Measurements from ENCODE around the gene LSR.

LSR gene

DNA sequence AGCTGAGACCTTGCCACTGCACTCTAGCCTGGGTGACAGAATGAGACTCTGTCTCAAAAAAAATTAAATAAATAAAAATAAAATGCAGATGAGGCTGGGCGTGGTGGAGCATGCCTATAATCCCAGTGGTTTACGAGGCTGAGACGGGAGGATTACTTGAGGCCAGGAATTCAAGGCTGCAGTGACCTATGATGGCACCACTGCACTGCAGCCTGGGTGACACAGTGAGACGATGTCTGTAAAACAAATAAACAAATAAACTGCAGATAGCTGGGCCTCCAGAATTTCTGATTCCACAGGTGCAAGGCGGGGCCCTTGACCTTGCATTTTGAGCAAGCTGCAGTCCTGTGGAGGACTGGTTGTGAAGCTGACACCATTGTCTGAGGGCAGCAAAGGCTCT, 40.1 kb downstream of the LSR start:
- DNase-seq, result no peak

DNA sequence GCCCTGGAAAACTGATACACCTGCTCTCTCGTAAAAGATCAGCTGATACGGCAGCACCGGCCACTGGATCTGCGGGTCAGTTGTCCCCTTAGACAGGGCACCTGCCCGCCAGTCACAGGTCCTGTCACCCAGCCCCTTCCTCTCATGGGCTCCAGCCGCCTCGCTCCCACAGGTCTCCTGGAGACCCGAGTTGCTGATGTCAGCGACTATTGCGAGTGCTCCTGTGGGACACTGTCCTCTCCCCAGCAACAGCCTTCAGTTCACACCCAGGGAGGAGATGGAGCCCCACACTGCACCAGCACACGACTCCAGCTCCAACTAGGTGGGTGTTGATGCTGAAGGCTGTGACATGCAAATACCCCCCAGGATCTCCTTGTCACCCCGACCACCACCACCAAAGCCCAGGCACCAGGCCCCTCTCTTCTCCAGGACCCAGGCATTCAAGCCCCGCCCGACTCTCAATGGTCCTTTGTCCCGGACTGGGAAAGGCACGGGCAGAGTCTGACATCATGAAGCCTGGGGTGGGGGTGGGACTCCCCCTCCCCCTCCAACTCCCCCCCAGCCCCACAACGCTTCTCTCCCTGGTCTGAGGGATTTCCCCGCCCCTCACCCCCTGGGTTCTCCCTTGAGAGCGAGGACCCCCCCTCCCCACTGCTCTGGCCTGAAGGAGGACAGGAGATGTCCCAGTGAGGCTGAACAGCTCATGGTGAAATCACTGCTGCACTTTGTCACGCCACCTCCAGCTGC, 41.8 kb downstream of the LSR start:
- no peak for DNase-seq

DNA sequence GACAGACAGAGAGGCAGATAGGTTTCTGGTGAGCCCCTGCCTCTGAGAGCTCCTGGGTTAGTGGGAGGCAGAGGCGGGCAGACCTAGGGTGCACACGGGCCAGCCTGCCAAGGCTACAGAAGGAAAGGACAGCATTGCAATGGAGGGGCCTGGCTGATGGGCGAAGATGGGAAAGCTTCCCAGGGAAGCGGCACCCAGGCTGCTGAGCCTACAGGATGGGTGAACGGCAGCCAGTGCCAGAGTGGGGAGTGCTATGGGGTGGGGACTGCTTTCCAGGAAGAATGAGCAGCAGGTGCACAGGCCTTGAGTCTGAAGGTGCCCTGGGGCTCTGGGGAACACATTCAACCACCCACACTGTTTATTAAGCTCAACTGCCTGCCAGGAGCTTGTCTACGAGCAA, 42.5 kb downstream of the LSR start:
- no peak for DNase-seq

DNA sequence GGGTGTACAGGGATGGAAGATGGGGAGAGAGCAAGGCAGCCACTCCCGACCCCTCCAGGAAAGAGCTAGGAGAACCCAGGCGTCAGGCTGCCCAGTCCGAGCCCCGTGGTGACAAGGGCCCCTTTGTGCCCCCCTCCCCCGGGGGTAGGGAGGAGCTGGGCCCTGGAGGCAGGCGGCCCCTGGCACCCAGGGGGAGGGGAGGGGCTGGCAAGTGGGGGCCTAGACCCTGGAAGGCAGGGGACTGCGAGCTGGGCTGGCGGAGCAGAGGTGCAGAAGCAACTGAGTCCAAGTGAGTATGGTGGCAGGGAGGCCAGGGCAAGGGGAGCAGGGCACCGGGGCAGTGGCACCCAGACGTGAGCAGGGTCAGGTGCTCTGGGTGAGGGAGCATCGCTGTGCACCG, 43.1 kb downstream of the LSR start, which contains the start of gene MAG:
TSS of gene MAG (plus strand) at position 246 of the 400 bp plus-strand sequence. CDS start 3,248 bp downstream, outside the sequence.
- DNase-seq, result no peak

DNA sequence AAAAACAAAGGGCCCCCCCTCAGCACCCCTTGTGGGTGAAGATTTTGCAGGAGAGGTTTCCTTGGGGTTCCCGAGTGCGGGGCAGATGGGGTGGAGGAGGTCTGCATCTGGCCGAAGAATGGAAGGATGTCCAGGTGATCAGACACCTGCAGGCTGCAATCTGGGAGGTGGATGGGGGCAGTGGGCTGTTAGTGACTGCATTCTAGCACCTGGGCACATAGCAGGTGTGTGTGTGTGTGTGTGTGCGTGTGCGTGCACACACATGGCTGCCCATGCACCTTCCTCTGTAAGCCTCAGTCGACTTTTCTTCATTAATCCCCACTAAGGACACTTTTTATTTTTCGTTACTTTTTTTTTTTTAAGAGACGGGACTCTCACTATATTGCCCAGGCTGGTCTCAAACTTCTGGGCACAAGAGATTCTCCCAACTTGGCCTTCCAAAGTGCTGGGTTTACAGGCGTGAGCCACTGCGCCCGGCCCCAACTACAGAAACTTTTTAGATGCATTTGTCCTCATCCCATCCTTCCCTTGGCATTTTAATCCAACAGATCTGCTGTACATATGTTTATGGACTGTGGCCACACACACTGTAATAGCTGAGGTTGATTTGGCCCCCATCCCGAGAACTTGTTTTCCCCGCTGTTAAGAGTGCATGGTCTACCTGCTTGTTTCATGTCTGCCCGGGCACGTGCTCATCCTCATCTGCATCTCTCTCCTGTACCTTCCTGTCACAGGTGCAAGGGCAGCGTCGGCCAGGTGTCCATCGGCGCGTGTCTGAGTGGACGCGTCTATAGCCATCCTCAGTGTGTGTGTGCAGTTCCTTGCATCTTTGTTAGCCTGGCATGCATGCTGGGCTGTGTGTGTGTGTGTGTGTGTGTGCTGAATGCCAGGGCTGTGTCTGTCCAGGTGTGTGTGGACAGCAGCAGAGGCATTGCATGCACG, 43.9 kb downstream of the LSR start:
- no peak for DNase-seq

DNA sequence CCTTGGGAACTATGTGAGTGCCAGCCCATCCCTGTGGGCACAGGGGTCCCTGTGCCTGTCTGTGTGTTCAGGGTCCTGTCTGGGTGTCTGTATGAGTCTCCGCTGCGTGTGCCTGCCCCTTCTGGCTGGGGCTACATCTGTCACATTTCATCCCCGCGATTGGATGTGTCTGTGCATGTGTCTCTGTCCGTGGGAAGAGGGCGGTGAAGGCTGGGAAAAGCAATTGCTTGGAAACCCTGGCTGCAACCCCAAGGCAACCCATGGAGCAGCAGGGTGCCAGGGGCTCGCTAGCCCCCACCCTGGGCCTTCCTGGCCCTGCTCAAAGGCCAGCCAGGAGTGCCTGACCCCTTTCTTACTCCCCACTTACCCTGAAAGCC, 44.5 kb downstream of the LSR start:
- no peak for DNase-seq

DNA sequence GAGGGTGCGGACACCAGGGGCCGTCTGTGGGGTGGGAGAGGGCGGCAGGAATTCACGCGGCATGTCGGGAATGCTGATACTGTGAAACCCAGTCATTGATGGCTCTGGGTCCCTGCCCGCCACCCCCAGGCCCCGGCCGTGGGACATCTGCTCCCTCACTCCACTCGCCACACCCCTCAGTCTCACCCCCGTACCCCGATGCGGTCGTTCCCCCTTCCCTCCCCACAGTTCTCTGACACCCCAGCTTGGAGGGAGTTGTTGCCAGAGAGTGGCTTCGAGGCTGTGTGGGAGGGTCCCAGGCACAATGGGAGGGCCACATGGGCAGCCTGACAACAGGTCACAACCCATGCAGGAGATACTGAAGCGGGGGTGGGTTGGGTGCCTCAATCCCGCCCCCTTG, 45.0 kb downstream of the LSR start:
- DNase-seq, result no peak

DNA sequence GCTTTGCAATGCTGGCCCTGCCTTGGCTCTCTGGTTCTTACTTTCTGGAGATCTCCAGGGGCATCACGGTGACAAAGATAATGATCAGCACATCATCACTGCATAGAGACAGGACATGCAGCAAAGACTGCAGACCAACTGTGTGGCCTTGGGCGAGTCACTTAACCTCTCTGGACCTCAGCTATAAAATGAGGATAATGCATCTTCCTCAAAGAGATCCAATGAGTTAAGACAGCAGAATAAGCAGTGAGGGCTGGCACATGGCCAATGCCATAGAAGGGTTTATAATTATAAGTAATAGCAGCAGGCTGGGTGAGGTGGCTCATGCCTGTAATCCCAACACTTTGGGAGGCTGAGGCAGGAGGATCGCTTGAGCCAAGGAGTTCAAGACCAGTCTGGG, 45.5 kb downstream of the LSR start:
- DNase-seq, result no peak

DNA sequence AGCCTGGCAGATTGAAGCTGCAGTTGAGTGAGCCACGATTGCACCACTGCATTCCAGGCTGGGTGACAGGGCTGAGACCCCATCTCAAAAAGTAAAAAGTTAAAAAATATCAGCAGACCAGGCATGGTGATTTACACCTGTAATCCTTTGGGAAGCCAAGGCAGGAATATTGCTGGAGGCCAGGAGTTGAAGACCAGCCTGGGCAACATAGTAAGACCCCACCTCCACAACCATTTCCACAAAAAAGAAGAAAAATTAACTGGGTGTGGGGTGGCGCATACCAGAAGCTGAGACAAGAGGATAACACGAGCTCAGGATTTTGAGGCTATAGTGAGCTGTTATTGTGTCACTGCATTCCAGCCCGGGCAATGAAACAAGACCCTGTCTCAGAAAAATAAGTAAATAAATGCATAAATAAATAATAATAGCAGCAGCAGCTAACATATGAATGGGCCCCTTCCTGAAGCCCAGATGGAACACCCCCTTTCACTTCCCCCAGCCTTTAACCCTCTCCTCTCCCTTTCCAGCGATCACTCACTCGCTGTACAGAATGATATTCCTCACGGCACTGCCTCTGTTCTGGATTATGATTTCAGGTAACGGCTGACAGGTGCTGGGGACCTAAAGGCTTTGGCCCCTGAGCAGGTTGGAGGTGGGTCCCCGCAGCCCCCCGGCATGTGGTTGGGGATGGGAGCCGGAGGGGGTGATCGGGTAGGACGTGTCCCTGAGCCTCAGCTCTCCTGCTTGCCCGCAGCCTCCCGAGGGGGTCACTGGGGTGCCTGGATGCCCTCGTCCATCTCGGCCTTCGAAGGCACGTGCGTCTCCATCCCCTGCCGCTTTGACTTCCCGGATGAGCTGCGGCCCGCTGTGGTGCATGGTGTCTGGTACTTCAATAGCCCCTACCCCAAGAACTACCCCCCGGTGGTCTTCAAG, 46.3 kb downstream of the LSR start:
- no peak for DNase-seq

DNA sequence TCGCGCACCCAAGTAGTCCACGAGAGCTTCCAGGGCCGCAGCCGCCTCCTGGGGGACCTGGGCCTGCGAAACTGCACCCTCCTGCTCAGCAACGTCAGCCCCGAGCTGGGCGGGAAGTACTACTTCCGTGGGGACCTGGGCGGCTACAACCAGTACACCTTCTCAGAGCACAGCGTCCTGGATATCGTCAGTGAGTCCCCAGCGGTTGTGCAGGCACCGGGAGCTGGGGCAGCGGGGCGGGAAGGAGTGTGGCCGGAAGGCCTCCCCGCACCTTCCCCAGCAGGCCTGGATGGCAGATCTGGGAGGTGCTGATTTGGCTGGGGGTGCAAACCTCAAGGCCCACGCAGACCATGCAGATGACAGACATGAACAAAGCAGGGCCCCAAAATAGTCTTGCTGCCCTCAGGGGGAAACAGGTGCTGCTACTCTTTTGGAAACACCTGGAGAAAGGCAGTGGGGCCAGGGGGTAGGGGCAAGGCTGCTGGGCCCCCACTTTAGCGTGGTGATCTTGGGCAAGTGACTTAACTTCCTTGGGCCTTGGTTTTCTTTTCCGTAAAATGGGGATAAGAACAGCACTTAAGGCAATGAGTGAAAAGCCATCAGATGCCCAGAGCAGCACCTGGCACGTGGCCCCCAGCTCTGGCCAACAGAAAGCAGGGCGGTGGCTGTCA, 47.1 kb downstream of the LSR start:
- DNase-seq, result no peak

DNA sequence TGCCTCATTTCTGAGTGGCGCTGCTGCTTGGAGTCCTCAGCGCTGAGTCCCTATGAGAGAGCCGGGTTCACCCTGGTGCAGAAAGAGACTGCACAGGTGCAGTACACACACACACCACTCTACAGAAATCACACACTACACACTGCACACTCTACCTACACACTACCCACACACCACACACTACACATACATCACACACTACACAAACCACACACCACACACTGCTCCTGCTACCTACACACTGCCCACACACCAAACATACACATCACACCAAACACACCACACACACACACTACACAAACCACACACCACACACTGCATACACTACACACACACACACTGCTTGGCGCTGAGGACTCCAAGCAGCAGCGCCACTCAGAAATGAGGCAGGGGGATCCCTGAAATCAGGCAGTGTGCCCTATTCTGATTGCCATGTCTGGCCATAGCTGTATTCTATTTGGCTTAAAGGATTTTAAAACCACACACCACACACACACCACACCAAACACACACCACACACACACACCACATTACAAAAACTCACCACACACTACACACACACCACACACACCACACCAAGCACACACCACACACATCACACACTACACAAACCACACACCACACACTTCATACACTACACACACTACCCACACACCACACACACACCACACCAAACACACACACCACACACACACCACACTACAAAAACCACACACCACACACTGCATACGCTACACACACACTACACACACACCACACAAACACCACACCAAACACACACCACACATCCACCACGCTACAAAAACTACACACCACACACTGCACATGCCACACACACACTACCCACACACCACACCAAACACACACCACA, 48.1 kb downstream of the LSR start:
- no peak for DNase-seq

DNA sequence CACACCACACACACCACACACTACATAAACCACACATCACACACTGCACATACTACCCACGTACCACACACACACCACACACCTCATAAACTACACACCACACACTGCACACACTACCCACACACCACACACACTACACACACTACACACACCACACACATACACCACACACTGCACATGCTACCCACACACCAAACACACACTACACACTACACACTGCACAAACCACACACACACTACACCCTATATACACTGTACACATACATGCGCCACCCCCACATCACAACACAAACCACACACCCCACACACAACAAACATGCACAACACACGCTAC, 48.7 kb downstream of the LSR start:
- no peak for DNase-seq

DNA sequence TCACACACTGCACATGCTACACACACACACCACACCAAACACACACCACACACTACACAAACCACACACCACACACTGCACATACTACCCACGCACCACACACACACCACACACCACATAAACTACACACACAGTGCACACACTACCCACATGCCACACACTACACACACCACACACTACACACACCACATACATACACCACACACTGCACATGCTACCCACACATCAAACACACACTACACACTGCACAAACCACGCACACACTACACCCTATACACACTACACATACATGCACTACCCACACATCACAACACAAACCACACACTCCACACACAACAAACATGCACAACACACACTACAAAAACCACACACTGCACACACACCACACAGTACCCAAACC, 49.1 kb downstream of the LSR start:
- no peak for DNase-seq

DNA sequence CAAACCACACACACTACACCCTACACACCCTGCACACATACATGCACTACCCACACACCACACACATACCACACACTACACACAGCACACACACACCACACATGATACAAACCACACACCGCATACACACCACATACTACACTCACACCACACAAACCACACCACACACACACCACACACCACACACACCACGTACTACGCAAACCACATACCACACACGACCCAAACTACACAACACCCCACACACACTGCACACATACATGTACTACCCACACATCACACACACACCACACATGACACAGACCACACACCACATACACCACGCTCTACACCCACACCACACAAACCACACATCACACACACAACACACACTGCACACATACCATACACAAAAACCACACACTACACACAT, 49.8 kb downstream of the LSR start:
- no peak for DNase-seq

DNA sequence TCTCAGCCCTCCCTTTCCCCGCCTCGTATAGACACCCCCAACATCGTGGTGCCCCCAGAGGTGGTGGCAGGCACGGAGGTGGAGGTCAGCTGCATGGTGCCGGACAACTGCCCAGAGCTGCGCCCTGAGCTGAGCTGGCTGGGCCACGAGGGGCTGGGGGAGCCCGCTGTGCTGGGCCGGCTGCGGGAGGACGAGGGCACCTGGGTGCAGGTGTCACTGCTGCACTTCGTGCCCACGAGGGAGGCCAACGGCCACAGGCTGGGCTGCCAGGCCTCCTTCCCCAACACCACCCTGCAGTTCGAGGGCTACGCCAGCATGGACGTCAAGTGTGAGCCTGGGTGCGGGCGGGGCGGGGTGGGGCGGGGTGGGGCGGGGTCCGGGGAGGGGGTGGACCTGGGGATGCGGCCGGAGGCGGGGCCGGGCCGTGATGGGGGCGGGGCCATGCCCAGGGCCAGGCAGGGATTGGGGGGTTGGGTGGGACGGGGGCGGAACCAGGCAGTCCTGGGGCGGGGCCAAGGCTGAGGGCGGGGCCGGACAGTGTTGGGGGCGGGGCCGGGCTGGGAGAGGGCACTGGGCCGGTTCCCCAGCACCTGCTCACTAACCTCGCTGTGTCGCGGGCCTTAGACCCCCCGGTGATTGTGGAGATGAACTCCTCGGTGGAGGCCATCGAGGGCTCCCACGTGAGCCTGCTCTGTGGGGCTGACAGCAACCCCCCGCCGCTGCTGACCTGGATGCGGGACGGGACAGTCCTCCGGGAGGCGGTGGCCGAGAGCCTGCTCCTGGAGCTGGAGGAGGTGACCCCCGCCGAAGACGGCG, 50.9 kb downstream of the LSR start:
- no peak for DNase-seq

DNA sequence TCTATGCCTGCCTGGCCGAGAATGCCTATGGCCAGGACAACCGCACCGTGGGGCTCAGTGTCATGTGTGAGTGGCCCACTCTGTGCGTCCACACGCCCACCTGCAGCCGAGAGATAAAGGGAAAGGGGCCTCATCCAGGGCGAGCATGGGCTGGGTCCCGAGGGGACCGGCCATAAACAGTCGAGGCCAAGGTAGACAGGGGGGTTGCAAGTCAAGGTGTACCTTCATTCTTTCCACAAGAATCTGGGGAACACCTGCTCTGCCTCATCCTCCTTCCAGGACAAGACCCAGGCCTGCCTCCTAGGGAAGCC, 51.5 kb downstream of the LSR start:
- DNase-seq, result no peak

DNA sequence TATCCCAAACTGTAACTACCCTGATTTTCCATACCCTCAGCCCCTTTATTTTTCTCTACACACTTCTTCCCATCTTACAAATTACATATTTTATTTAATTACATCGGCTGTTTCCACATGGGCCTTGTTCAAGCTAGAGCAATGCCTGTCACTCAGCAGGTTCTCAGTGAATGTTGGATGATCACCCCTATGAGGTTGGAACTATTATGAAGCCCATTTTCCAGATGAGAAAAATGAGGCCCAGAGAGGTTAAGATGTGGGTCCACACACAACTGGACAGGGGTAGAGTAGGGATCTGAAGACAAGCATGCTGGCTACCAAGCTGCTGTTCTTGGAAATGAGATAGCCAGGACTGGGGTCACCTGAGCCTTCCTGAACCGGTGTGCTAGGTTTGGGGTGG, 53.2 kb downstream of the LSR start:
- DNase-seq, result no peak

DNA sequence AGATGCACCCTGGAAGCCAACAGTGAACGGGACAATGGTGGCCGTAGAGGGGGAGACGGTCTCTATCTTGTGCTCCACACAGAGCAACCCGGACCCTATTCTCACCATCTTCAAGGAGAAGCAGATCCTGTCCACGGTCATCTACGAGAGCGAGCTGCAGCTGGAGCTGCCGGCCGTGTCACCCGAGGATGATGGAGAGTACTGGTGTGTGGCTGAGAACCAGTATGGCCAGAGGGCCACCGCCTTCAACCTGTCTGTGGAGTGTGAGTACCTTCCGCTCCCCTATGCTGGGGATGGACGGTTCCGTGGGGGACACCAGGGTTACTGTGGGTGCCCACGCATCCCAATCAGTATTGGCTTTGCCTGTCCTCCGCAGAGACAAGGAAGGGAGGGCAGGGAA, 53.6 kb downstream of the LSR start:
- DNase-seq, result no peak

DNA sequence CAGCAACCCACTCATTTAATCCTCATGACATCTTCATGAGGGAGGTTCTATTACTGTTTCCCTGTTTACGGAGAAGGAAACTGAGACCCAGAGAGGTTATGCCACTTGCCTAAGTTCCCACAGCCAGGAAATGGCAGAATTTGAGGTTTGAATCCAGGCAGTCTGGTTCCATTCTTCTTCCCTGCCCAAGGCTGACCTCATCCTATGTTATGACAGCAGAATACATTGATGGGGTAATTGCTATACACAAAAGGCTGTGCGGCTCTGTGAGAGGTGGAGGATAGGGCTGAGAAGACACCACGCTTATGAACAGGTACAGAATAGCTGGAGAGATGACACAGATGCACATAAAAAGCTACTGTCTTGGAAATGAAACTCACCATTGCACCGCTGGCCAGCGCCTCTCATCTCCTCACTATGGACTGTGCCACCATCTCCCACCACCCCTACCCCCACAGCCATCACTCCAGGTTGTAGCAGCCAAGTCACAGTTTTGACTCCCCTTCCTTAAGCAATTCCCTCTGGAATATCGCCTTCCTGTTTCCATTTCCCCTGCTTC, 54.6 kb downstream of the LSR start:
- DNase-seq, result no peak

DNA sequence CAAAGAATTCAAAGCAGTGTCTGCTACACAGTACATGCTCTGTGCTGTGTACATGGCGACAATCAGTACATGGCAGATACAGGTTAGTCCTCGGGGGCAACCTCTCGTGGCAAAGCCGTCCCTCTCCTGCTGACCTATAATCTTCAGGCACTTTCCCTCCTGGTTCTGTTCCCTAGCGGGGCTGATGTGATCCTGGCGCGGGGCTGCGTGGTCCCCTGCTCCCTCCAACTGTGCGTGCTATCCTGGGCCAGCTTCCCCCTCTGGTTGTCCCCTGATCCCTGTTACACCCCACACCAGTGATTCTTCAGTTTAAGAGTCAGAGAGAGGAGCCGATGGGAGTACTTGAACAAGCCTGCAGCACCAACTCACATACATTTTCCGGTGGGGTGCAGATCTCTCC, 55.2 kb downstream of the LSR start:
- DNase-seq, result no peak

DNA sequence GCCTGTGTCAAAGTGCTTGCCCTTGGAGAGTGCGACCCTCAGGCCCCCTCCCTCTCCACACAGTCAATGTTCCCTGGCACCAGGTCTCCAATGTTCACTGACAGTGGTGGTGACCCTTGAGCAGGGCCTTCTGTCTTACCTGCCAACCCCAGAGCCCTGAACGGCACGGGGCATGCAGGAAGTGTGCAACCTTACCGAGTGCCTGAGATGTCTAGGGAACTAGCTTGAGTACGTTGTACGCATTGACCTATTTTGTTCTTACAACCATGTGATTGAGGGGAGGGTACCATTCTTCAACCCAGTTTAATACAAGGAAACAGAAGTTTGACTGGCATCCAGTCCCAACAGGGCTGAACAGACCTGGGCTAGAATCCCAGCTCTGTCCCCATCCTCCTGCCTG, 56.4 kb downstream of the LSR start:
- no peak for DNase-seq
